ENCODE measurements around the gene COMMD4.

DNA sequence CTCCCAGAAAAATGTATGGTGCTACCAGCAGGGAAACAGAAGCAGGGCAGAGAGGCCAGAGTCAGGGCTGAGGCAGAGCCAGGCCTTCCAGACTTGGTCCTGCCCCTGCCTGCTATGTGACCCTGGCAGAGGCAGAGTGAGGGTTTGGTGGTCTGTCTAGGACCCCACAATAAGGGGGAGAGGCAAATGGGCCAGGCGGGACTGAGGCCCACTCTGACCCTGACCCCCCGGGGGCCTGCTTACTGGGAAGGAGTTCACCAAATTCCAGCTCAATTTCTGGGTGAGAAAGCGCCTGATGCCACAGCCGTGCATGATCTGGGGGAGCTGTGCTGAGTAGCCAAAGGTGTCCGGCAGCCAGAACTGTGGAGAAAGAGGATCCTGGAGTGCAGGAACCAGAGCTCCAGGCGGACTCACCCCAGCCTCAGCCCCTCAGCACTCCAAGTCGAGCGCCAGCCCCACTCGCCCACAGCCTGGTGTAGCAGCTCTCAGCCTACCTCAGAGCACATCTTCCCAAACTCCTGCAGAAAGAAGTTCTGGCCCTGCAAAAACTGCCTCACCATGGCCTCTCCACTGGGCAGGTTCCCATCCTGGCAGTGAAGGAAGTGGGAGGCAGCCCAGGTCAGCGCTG, 25.6 kb downstream of the COMMD4 start:
- no peak for TF ChIP-seq POLR2AphosphoS5 (IDR thresholded peaks at IDR 0.05; ENCODE audit: insufficient read depth, low read depth, low read length)
- TF ChIP-seq, protein P1, sequence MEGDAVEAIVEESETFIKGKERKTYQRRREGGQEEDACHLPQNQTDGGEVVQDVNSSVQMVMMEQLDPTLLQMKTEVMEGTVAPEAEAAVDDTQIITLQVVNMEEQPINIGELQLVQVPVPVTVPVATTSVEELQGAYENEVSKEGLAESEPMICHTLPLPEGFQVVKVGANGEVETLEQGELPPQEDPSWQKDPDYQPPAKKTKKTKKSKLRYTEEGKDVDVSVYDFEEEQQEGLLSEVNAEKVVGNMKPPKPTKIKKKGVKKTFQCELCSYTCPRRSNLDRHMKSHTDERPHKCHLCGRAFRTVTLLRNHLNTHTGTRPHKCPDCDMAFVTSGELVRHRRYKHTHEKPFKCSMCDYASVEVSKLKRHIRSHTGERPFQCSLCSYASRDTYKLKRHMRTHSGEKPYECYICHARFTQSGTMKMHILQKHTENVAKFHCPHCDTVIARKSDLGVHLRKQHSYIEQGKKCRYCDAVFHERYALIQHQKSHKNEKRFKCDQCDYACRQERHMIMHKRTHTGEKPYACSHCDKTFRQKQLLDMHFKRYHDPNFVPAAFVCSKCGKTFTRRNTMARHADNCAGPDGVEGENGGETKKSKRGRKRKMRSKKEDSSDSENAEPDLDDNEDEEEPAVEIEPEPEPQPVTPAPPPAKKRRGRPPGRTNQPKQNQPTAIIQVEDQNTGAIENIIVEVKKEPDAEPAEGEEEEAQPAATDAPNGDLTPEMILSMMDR (IDR thresholded peaks at IDR 0.05; ENCODE audit: extremely low read depth in 1 of 2, insufficient read depth in 1 of 2, low read depth in 1 of 2, low read length in 2 of 2) = no peak
- TF ChIP-seq EZH2 (IDR thresholded peaks at IDR 0.05; ENCODE audit: borderline replicate concordance, low read depth, low read length, severe bottlenecking) = no peak
- TF ChIP-seq, protein P2, sequence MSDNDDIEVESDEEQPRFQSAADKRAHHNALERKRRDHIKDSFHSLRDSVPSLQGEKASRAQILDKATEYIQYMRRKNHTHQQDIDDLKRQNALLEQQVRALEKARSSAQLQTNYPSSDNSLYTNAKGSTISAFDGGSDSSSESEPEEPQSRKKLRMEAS (IDR thresholded peaks at IDR 0.05; ENCODE audit: insufficient read depth, insufficient read length) = no peak
- TF ChIP-seq POLR2A (IDR thresholded peaks at IDR 0.05; ENCODE audit: low read depth, low read length) = no peak
- TF ChIP-seq JUN (IDR thresholded peaks at IDR 0.05; ENCODE audit: borderline replicate concordance, insufficient read depth, insufficient read length, low read depth) = no peak

Data from endothelial cell of umbilical vein (primary cell).